T-cell (primary cell): ENCODE data around the gene MRC2. TPM values are rescaled to one million over a fixed set of nuclear protein-coding genes. Genes with fewer than 3 reads are reported as not detected.
"Not testable (repeated sequence)": the region's sequence is repeated elsewhere in the genome, so short reads cannot be mapped to it uniquely, and the experiment has no call there.

Experiments
- ATAC-seq, 4 experiments: fragments of 200-7000 bp in 3 of 4; fragments of 150-1000 bp in 1 of 4; cut with Tn5 transposase; replicated peaks in 1 of 4; 1 replicate in 3 of 4; 2 replicates in 1 of 4; pipeline ENCODE4 v1.10.0; 2021; ENCODE audit warnings: moderate library complexity in 3 of 4, mild to moderate bottlenecking in 2 of 4, moderate number of reproducible peaks in 1 of 4
- CTCF ChIA-PET, 2 donors: fragments of 300-600 bp; sonication (Branson Sonifier 250); formaldehyde crosslinking; loops; one replicate each; lab custom pipeline; 2022; ENCODE audit warnings: antibody characterized with exemption in 2 of 2; lab: Charles Lee
- POLR2A ChIA-PET, 2 donors: fragments of 300-600 bp; sonication (Branson Sonifier 250); formaldehyde crosslinking; loops; one replicate each; lab custom pipeline; 2022; ENCODE audit warnings: antibody characterized with exemption in 2 of 2; lab: Charles Lee
- DNase-seq, 35 experiments: peaks; one replicate each; pipeline versions ENCODE4 v3.0.0 to v3.0.0-alpha.2; 2013 to 2023
- H3K27ac ChIP-seq: one replicate; pipeline ENCODE4 v1.5.1; 2013; ENCODE audit warnings: low read length
- H3K27me3 ChIP-seq, 2 experiments: replicated peaks in 1 of 2; 1 replicate in 1 of 2; 2 replicates in 1 of 2; pipeline versions ENCODE4 v1.6.1 to v1.7.0; 2013; ENCODE audit warnings: low read length in 1 of 2, mixed read lengths in 1 of 2; ENCODE audit not compliant: control insufficient read depth in 2 of 2, insufficient read depth in 2 of 2; ENCODE audit errors: extremely low read depth in 1 of 2
- H3K36me3 ChIP-seq, 2 donors: 1 replicate in 1 of 2; 2 replicates in 1 of 2; pipeline versions ENCODE4 v1.6.1 to v1.7.0; 2013; ENCODE audit warnings: low read length in 1 of 2; ENCODE audit not compliant: control insufficient read depth in 2 of 2, insufficient read depth in 1 of 2; ENCODE audit errors: extremely low read depth in 1 of 2
- H3K4me1 ChIP-seq, 2 experiments: 1 replicate in 1 of 2; 2 replicates in 1 of 2; pipeline versions ENCODE4 v1.6.1 to v1.7.0; 2013; ENCODE audit warnings: low read length in 2 of 2, mixed read lengths in 1 of 2; ENCODE audit not compliant: insufficient read depth in 2 of 2, control insufficient read depth in 1 of 2; ENCODE audit errors: extremely low read depth in 1 of 2
- H3K4me3 ChIP-seq, 2 donors: 1 replicate in 1 of 2; 2 replicates in 1 of 2; pipeline versions ENCODE4 v1.5.1 to v1.7.0; 2013; ENCODE audit warnings: mild to moderate bottlenecking in 2 of 2, low read length in 1 of 2, moderate library complexity in 1 of 2; ENCODE audit not compliant: control insufficient read depth in 1 of 2; ENCODE audit errors: extremely low read depth in 1 of 2
- H3K9me3 ChIP-seq: 2 replicates; pipeline ENCODE4 v1.7.0; 2013
- H3K27ac Mint-ChIP-seq, 2 donors: one replicate each; pipeline ENCODE4 v1.8.0; 2020 to 2021; ENCODE audit warnings: mild to moderate bottlenecking in 2 of 2, mixed read lengths in 2 of 2
- H3K27me3 Mint-ChIP-seq, 2 donors: one replicate each; pipeline ENCODE4 v1.8.0; 2021 to 2022; ENCODE audit warnings: mixed read lengths in 2 of 2
- H3K36me3 Mint-ChIP-seq: one replicate; pipeline ENCODE4 v1.8.0; 2021; ENCODE audit warnings: mixed read lengths
- H3K4me1 Mint-ChIP-seq, 3 donors: one replicate each; pipeline ENCODE4 v1.8.0; 2020 to 2022; ENCODE audit warnings: mixed read lengths in 3 of 3, mild to moderate bottlenecking in 1 of 3
- H3K4me3 Mint-ChIP-seq, 3 donors: one replicate each; pipeline ENCODE4 v1.8.0; 2020 to 2022; ENCODE audit warnings: mild to moderate bottlenecking in 3 of 3, mixed read lengths in 3 of 3, moderate library complexity in 3 of 3
- H3K9me3 Mint-ChIP-seq, 3 donors: one replicate each; pipeline ENCODE4 v1.8.0; 2020 to 2022; ENCODE audit warnings: mixed read lengths in 3 of 3
- WGBS: methylation state at CpG from one replicate; pipeline ENCODE4 v1.1.5; 2013; ENCODE audit warnings: missing lambda C conversion rate; ENCODE audit not compliant: insufficient coverage; 5-methylcytosine and 5-hydroxymethylcytosine counted together
- total RNA-seq, 35 experiments: library from RNA in 6 of 35; stranded (reverse) in 6 of 35; fragments of 120-200 nt in 1 of 35; gene quantifications; one replicate each; pipeline versions ENCODE4 v1.2.1 to v1.2.4 and lab custom pipeline; 2013 to 2026

The MRC2 gene
- total RNA-seq, 5 donors from 2014 or later (not counting 1 experiment from before 2014, with no cell fraction given), result 4.0 to 7.6 (median 5.2) TPM

GRCh38 chr17:62696726-62697490 is 69.4 kb downstream of the MRC2 start:
- ChIA-PET POLR2A (no interaction called here), CTCF (no interaction called here)
- Histone ChIP-seq H3K27ac (no peak overlapping the region), H3K4me3 (no peak overlapping the region), H3K36me3 (peaks cover 0 to 4% of the 10 kb centered on the region in 2 donors), H3K9me3 (no peaks in the 10 kb centered on the region), H3K27me3 (peaks cover 0 to 25% of the 10 kb centered on the region in 2 experiments), H3K4me1 (no peaks in the 10 kb centered on the region)
- 92% methylated on average over 26 of the region's 27 CpGs for WGBS
- no peak for ATAC-seq
- H3K9me3 Mint-ChIP-seq, result no peaks in the 10 kb centered on the region
- H3K27me3 Mint-ChIP-seq, result peaks cover 0 to 6% of the 10 kb centered on the region in 2 donors
- DNase-seq, result no peak
- no peaks in the 10 kb centered on the region for H3K36me3 Mint-ChIP-seq
- H3K27ac Mint-ChIP-seq, result no peak overlapping the region
- no peak overlapping the region for H3K4me3 Mint-ChIP-seq
- H3K4me1 Mint-ChIP-seq, result no peaks in the 10 kb centered on the region

- CTCF ChIA-PET, result interaction anchor here in 1 of 2 donors (0.6 kb wide), 1 partner anchor 16 kb away, joined by 3 read pairs; no protein-coding TSS in a partner anchor
- POLR2A ChIA-PET, result not testable (repeated sequence)
Measured at GRCh38 chr17:62698459-62698858, 71.0 kb downstream of the MRC2 start.

GRCh38 chr17:62700964-62701705 is 73.7 kb downstream of the MRC2 start:
- Histone ChIP-seq H3K36me3 (no peaks in the 10 kb centered on the region), H3K27ac (no peak overlapping the region), H3K27me3 (peaks cover 2 to 49% of the 10 kb centered on the region in 2 experiments), H3K4me1 (peaks cover 0 to 15% of the 10 kb centered on the region in 2 experiments), H3K4me3 (no peak overlapping the region), H3K9me3 (no peaks in the 10 kb centered on the region)
- POLR2A ChIA-PET, result no interaction called here
- peaks cover 0 to 6% of the 10 kb centered on the region in 2 donors for H3K27me3 Mint-ChIP-seq
- ATAC-seq, result no peak
- WGBS, result 54% methylated on average over 10 of the region's 12 CpGs
- H3K4me1 Mint-ChIP-seq, result peaks cover 0 to 4% (median 3%) of the 10 kb centered on the region in 3 donors
- CTCF ChIA-PET, result interaction anchor here in 1 of 2 donors (0.7 kb wide), 1 partner anchor 541 kb away, joined by 3 read pairs; no protein-coding TSS in a partner anchor
- H3K9me3 Mint-ChIP-seq, result no peaks in the 10 kb centered on the region
- H3K4me3 Mint-ChIP-seq, result no peak overlapping the region
- H3K36me3 Mint-ChIP-seq, result no peaks in the 10 kb centered on the region
- no peak for DNase-seq
- no peak overlapping the region for H3K27ac Mint-ChIP-seq

More at GRCh38 chr17:62698459-62698858, 71.0 kb downstream of the MRC2 start:
- H3K27me3 ChIP-seq, result peaks cover 0 to 39% of the 10 kb centered on the region in 2 experiments
- not testable (repeated sequence) for H3K27ac ChIP-seq, H3K4me3 Mint-ChIP-seq, H3K4me3 ChIP-seq, H3K27ac Mint-ChIP-seq, DNase-seq, H3K36me3 ChIP-seq, H3K9me3 ChIP-seq, H3K4me1 ChIP-seq, ATAC-seq, H3K27me3 Mint-ChIP-seq, H3K4me1 Mint-ChIP-seq, H3K36me3 Mint-ChIP-seq, H3K9me3 Mint-ChIP-seq
- WGBS, result 92% methylated on average over 2 of the region's 11 CpGs

- peaks cover 2 to 44% of the 10 kb centered on the region in 2 experiments for H3K27me3 ChIP-seq
- 76% methylated on average over 8 of the region's 8 CpGs for WGBS
- no peak overlapping the region for H3K27ac ChIP-seq
- ATAC-seq (no peak), DNase-seq (no peak)
- H3K4me3 ChIP-seq, result no peak overlapping the region
- no peaks in the 10 kb centered on the region for H3K36me3 ChIP-seq
- Mint-ChIP-seq H3K27me3 (peaks cover 0 to 4% of the 10 kb centered on the region in 2 donors), H3K9me3 (no peaks in the 10 kb centered on the region), H3K4me3 (no peak overlapping the region), H3K27ac (no peak overlapping the region), H3K4me1 (peaks cover 0 to 4% (median 3%) of the 10 kb centered on the region in 3 donors), H3K36me3 (no peaks in the 10 kb centered on the region)
- CTCF ChIA-PET, result interaction anchor here in 1 of 2 donors (0.5 kb wide), 1 partner anchor 21 kb away, joined by 4 read pairs; no protein-coding TSS in a partner anchor
- peaks cover 0 to 15% of the 10 kb centered on the region in 2 experiments for H3K4me1 ChIP-seq
- H3K9me3 ChIP-seq, result no peaks in the 10 kb centered on the region
- POLR2A ChIA-PET, result no interaction called here
Measured at GRCh38 chr17:62701706-62702085, 74.2 kb downstream of the MRC2 start.

GRCh38 chr17:62702746-62703260 is 75.3 kb downstream of the MRC2 start:
- Histone ChIP-seq H3K4me3 (no peak overlapping the region), H3K4me1 (peaks cover 0 to 15% of the 10 kb centered on the region in 2 experiments), H3K27ac (no peak overlapping the region), H3K36me3 (no peaks in the 10 kb centered on the region), H3K27me3 (peaks cover 2 to 42% of the 10 kb centered on the region in 2 experiments), H3K9me3 (no peaks in the 10 kb centered on the region)
- ATAC-seq (no peak), DNase-seq (no peak)
- peaks cover 0 to 4% (median 3%) of the 10 kb centered on the region in 3 donors for H3K4me1 Mint-ChIP-seq
- POLR2A ChIA-PET, result no interaction called here
- H3K36me3 Mint-ChIP-seq, result no peaks in the 10 kb centered on the region
- H3K27ac Mint-ChIP-seq, result no peak overlapping the region
- no peaks in the 10 kb centered on the region for H3K9me3 Mint-ChIP-seq
- 78% methylated on average over 3 of the region's 6 CpGs for WGBS
- H3K27me3 Mint-ChIP-seq, result peaks cover 0 to 4% of the 10 kb centered on the region in 2 donors
- peak overlapping the region in 2 of 3 donors; percentile 52 to 58 for H3K4me3 Mint-ChIP-seq
- CTCF ChIA-PET, result no interaction called here

- H3K27me3 ChIP-seq, result peaks cover 2 to 37% of the 10 kb centered on the region in 2 experiments
- POLR2A ChIA-PET, result no interaction called here
- ATAC-seq (peak in 1 of 4 experiments; percentile 14), DNase-seq (no peak)
- WGBS, result 44% methylated on average over 12 of the region's 16 CpGs
- no peaks in the 10 kb centered on the region for H3K9me3 Mint-ChIP-seq
- no peak overlapping the region for H3K27ac Mint-ChIP-seq
- H3K36me3 ChIP-seq, result no peaks in the 10 kb centered on the region
- H3K4me3 ChIP-seq, result peak overlapping the region in 1 of 2 donors; percentile 29
- no peaks in the 10 kb centered on the region for H3K36me3 Mint-ChIP-seq
- peaks cover 0 to 4% (median 3%) of the 10 kb centered on the region in 3 donors for H3K4me1 Mint-ChIP-seq
- no peak overlapping the region for H3K27ac ChIP-seq
- peaks cover 0 to 15% of the 10 kb centered on the region in 2 experiments for H3K4me1 ChIP-seq
- CTCF ChIA-PET, result no interaction called here
- peak overlapping the region; percentile 47 to 58 (median 52) for H3K4me3 Mint-ChIP-seq
- H3K27me3 Mint-ChIP-seq, result peaks cover 0 to 4% of the 10 kb centered on the region in 2 donors
- H3K9me3 ChIP-seq, result no peaks in the 10 kb centered on the region
Measured at GRCh38 chr17:62703261-62703775, 75.8 kb downstream of the MRC2 start.
